SU-DHL-6 (cell line): ENCODE data around the gene TMEM43.

Source experiments
- H2AFZ ChIP-seq: fragments of 200-600 bp; sonication (generic); 2 replicates; pipeline ENCODE4 v1.6.1; 2014; ENCODE audit warnings: low read depth, mild to moderate bottlenecking, moderate library complexity, mixed read lengths, antibody characterized with exemption, low read length; ENCODE audit not compliant: severe bottlenecking
- H3F3A ChIP-seq: fragments of 200-600 bp; shearing (Covaris generic); 2 replicates; pipeline ENCODE4 v1.6.0; 2016; ENCODE audit warnings: antibody characterized with exemption, mild to moderate bottlenecking; ENCODE audit not compliant: insufficient read depth
- H3K27ac ChIP-seq: fragments of 200-600 bp; sonication (generic); 2 replicates; pipeline ENCODE4 v1.5.1; 2016; ENCODE audit warnings: low read depth, mild to moderate bottlenecking, low read length, moderate library complexity, mixed read lengths
- H3K27me3 ChIP-seq: fragments of 200-600 bp; sonication (generic), shearing (Covaris generic); 2 replicates; pipeline ENCODE4 v1.6.0; 2014; ENCODE audit warnings: mild to moderate bottlenecking, low read length
- H3K36me3 ChIP-seq: fragments of 200-600 bp; sonication (generic); 2 replicates; pipeline ENCODE4 v1.6.1; 2014; ENCODE audit warnings: mild to moderate bottlenecking, low read length, mixed read lengths
- H3K4me2 ChIP-seq: fragments of 300-600, 200-600 bp; shearing (Covaris generic), sonication (generic); 2 replicates; pipeline ENCODE4 v1.6.0; 2014; ENCODE audit warnings: low read length, low read depth, mild to moderate bottlenecking; ENCODE audit not compliant: poor library complexity, severe bottlenecking
- H3K4me3 ChIP-seq: fragments of 200-600 bp; sonication (generic); 2 replicates; pipeline ENCODE4 v1.5.1; 2014; ENCODE audit warnings: antibody characterized with exemption, low read length, mild to moderate bottlenecking, mixed read lengths; ENCODE audit not compliant: insufficient read depth, poor library complexity, severe bottlenecking
- H3K79me2 ChIP-seq: fragments of 200-600 bp; sonication (generic); 2 replicates; pipeline ENCODE4 v1.6.1; 2014; ENCODE audit warnings: mild to moderate bottlenecking, low read length, moderate library complexity; ENCODE audit not compliant: insufficient read depth
- H3K9ac ChIP-seq: fragments of 200-600 bp; sonication (generic); 2 replicates; pipeline ENCODE4 v1.7.0; 2014; ENCODE audit warnings: mild to moderate bottlenecking, low read length
- H3K9me2 ChIP-seq: fragments of 200-600 bp; sonication (generic); replicated peaks from 2 replicates; pipeline ENCODE4 v1.6.1; 2014; ENCODE audit warnings: low read length; ENCODE audit not compliant: insufficient read depth
- H3K9me3 ChIP-seq: fragments of 200-600 bp; sonication (generic); 2 replicates; pipeline ENCODE4 v1.6.1; 2014; ENCODE audit warnings: low read length, mixed read lengths; ENCODE audit not compliant: insufficient read depth
- H4K20me1 ChIP-seq: fragments of 200-600 bp; sonication (generic); 2 replicates; pipeline ENCODE4 v1.6.1; 2014; ENCODE audit warnings: low read depth, mild to moderate bottlenecking, antibody characterized with exemption, low read length, moderate library complexity, mixed read lengths
- CTCF ChIP-seq: fragments of 200-600 bp; sonication (generic); IDR thresholded peaks from one replicate; pipeline ENCODE4 v1.5.1; 2017; ENCODE audit warnings: antibody characterized with exemption, mild to moderate bottlenecking, low read length, moderate library complexity; ENCODE audit not compliant: insufficient read depth, poor library complexity, severe bottlenecking
- EZH2phosphoT487 ChIP-seq: fragments of 200-600 bp; sonication (generic), shearing (Covaris generic); conservative IDR thresholded peaks from 2 replicates; pipeline ENCODE4 v1.6.1; 2018; ENCODE audit warnings: mild to moderate bottlenecking, antibody characterized with exemption, low read length, moderate library complexity, mixed read lengths

Gene TMEM43

GRCh38 chr3:14133188-14133800, 8.4 kb downstream of the TMEM43 start:
- no peak for TF ChIP-seq EZH2phosphoT487
- TF ChIP-seq CTCF, result no peak
- Histone ChIP-seq H3K9ac (no peak overlapping the region), H3K4me2 (no peak overlapping the region), H4K20me1 (no peaks in the 10 kb centered on the region), H2AFZ (no peak overlapping the region), H3K9me3 (no peaks in the 10 kb centered on the region), H3K4me3 (no peak overlapping the region), H3K36me3 (no peaks in the 10 kb centered on the region), H3K27ac (no peak overlapping the region), H3F3A (no peaks in the 10 kb centered on the region), H3K9me2 (no peaks in the 10 kb centered on the region), H3K27me3 (no peaks in the 10 kb centered on the region), H3K79me2 (no peaks in the 10 kb centered on the region)

GRCh38 chr3:14133876-14134275, 9.0 kb downstream of the TMEM43 start:
- TF ChIP-seq EZH2phosphoT487 (no peak), CTCF (no peak)
- Histone ChIP-seq H3K36me3 (no peaks in the 10 kb centered on the region), H3K27ac (no peak overlapping the region), H3K4me3 (no peak overlapping the region), H3K9me2 (no peaks in the 10 kb centered on the region), H3K9ac (no peak overlapping the region), H3K4me2 (no peak overlapping the region), H3F3A (no peaks in the 10 kb centered on the region), H2AFZ (no peak overlapping the region), H3K9me3 (no peaks in the 10 kb centered on the region), H3K79me2 (no peaks in the 10 kb centered on the region), H4K20me1 (no peaks in the 10 kb centered on the region), H3K27me3 (no peaks in the 10 kb centered on the region)

- TF ChIP-seq EZH2phosphoT487 (no peak), CTCF (no peak)
- H3K9me3 ChIP-seq, result no peaks in the 10 kb centered on the region
- H3K9ac ChIP-seq, result no peak overlapping the region
- no peak overlapping the region for H3K4me2 ChIP-seq
- H3K27ac ChIP-seq, result no peak overlapping the region
- no peak overlapping the region for H3K4me3 ChIP-seq
- H4K20me1 ChIP-seq, result no peaks in the 10 kb centered on the region
- H3K9me2 ChIP-seq, result no peaks in the 10 kb centered on the region
- H3K36me3 ChIP-seq, result no peaks in the 10 kb centered on the region
- no peaks in the 10 kb centered on the region for H3F3A ChIP-seq
- H3K27me3 ChIP-seq, result no peaks in the 10 kb centered on the region
- H2AFZ ChIP-seq, result no peak overlapping the region
- no peaks in the 10 kb centered on the region for H3K79me2 ChIP-seq
Measured at GRCh38 chr3:14134291-14134690, 9.4 kb downstream of the TMEM43 start.
